ENCODE measurements around the gene ENDOG.
"Not testable (repeated sequence)": the region's sequence is repeated elsewhere in the genome, so short reads cannot be mapped to it uniquely, and the experiment has no call there.

The ENDOG gene

GRCh38 chr9:128829477-128830251, 11.4 kb downstream of the ENDOG start, which contains the start of gene SPOUT1:
Gene SPOUT1 (minus strand): TSS chr9:128829794. CDS start chr9:128829780, 14 bp downstream.
- Histone ChIP-seq H3K9ac (ENCODE audit: insufficient read length) (peak within 1 kb of the TSS; percentile 79), H3K9me3 (ENCODE audit: low read depth, low read length) (no peaks in the 10 kb centered on the region), H3K36me3 (ENCODE audit: insufficient read depth, low read length) (peaks cover 36% of the 10 kb centered on the region; the same call in 1 of the 2 replicates), H3K4me3 (peak within 1 kb of the TSS; percentile 85), H3K27ac (peak within 1 kb of the TSS; percentile 35; the same call in 1 of the 2 replicates)
- DNase-seq (ENCODE audit: low read depth, low spot score), result peak; percentile 42
- TF ChIP-seq POLR2AphosphoS5 (IDR thresholded peaks at IDR 0.05; ENCODE audit: borderline replicate concordance, low read depth, low read length), result peak; percentile 91
- TF ChIP-seq EZH2 (IDR thresholded peaks at IDR 0.05), result no peak
- TF ChIP-seq FOXP2 (optimal IDR thresholded peaks at IDR 0.05; ENCODE audit: control extremely low read depth, extremely low read length, insufficient read depth), result peak; percentile 25

GRCh38 chr9:128833696-128834095, 15.4 kb downstream of the ENDOG start:
- Histone ChIP-seq H3K9me3 (ENCODE audit: low read depth, low read length) (no peaks in the 10 kb centered on the region), H3K27ac (no peak overlapping the region)

GRCh38 chr9:128835246-128836210, 17.2 kb downstream of the ENDOG start:
- TF ChIP-seq FOXP2 (optimal IDR thresholded peaks at IDR 0.05; ENCODE audit: control extremely low read depth, extremely low read length, insufficient read depth) (no peak), POLR2AphosphoS5 (IDR thresholded peaks at IDR 0.05; ENCODE audit: borderline replicate concordance, low read depth, low read length) (no peak), EZH2 (IDR thresholded peaks at IDR 0.05) (no peak)
- H3K9ac ChIP-seq (ENCODE audit: insufficient read length), result no peak overlapping the region
- no peaks in the 10 kb centered on the region; the same call in 1 of the 2 replicates for H3K36me3 ChIP-seq (ENCODE audit: insufficient read depth, low read length)
- H3K4me3 ChIP-seq, result no peak overlapping the region
- H3K9me3 ChIP-seq (ENCODE audit: low read depth, low read length), result no peaks in the 10 kb centered on the region
- DNase-seq (ENCODE audit: low read depth, low spot score), result no peak
- no peak overlapping the region for H3K27ac ChIP-seq

More at GRCh38 chr9:128833696-128834095, 15.4 kb downstream of the ENDOG start:
- H3K36me3 ChIP-seq (ENCODE audit: insufficient read depth, low read length), result no peaks in the 10 kb centered on the region; the same call in 1 of the 2 replicates
- no peak overlapping the region for H3K4me3 ChIP-seq
- DNase-seq (ENCODE audit: low read depth, low spot score), result no peak
- no peak overlapping the region for H3K9ac ChIP-seq (ENCODE audit: insufficient read length)
- no peak for TF ChIP-seq EZH2 (IDR thresholded peaks at IDR 0.05)
- TF ChIP-seq POLR2AphosphoS5 (IDR thresholded peaks at IDR 0.05; ENCODE audit: borderline replicate concordance, low read depth, low read length), result no peak
- TF ChIP-seq FOXP2 (optimal IDR thresholded peaks at IDR 0.05; ENCODE audit: control extremely low read depth, extremely low read length, insufficient read depth), result no peak

- no peak overlapping the region for H3K4me3 ChIP-seq
- no peak for DNase-seq (ENCODE audit: low read depth, low spot score)
- no peaks in the 10 kb centered on the region; the same call in 1 of the 2 replicates for H3K36me3 ChIP-seq (ENCODE audit: insufficient read depth, low read length)
- no peak overlapping the region for H3K9ac ChIP-seq (ENCODE audit: insufficient read length)
- no peak overlapping the region for H3K27ac ChIP-seq
- TF ChIP-seq FOXP2 (optimal IDR thresholded peaks at IDR 0.05; ENCODE audit: control extremely low read depth, extremely low read length, insufficient read depth), result no peak
- TF ChIP-seq POLR2AphosphoS5 (IDR thresholded peaks at IDR 0.05; ENCODE audit: borderline replicate concordance, low read depth, low read length), result no peak
- TF ChIP-seq EZH2 (IDR thresholded peaks at IDR 0.05), result no peak
- no peaks in the 10 kb centered on the region for H3K9me3 ChIP-seq (ENCODE audit: low read depth, low read length)
Observed at GRCh38 chr9:128836509-128837145, 18.3 kb downstream of the ENDOG start.

GRCh38 chr9:128838338-128838737, 20.0 kb downstream of the ENDOG start:
- H3K9me3 ChIP-seq (ENCODE audit: low read depth, low read length), result no peaks in the 10 kb centered on the region
- H3K36me3 ChIP-seq (ENCODE audit: insufficient read depth, low read length), result no peaks in the 10 kb centered on the region; the same call in 1 of the 2 replicates
- no peak for DNase-seq (ENCODE audit: low read depth, low spot score)
- no peak overlapping the region for H3K9ac ChIP-seq (ENCODE audit: insufficient read length)
- no peak overlapping the region for H3K4me3 ChIP-seq
- H3K27ac ChIP-seq, result no peak overlapping the region
- TF ChIP-seq FOXP2 (optimal IDR thresholded peaks at IDR 0.05; ENCODE audit: control extremely low read depth, extremely low read length, insufficient read depth) (no peak), POLR2AphosphoS5 (IDR thresholded peaks at IDR 0.05; ENCODE audit: borderline replicate concordance, low read depth, low read length) (no peak), EZH2 (IDR thresholded peaks at IDR 0.05) (no peak)

GRCh38 chr9:128840524-128840923, 22.2 kb downstream of the ENDOG start:
- Histone ChIP-seq H3K9ac (ENCODE audit: insufficient read length) (no peak overlapping the region), H3K4me3 (no peak overlapping the region), H3K36me3 (ENCODE audit: insufficient read depth, low read length) (no peaks in the 10 kb centered on the region), H3K27ac (no peak overlapping the region), H3K9me3 (ENCODE audit: low read depth, low read length) (no peaks in the 10 kb centered on the region)
- no peak for DNase-seq (ENCODE audit: low read depth, low spot score)
- TF ChIP-seq EZH2 (IDR thresholded peaks at IDR 0.05) (no peak), FOXP2 (optimal IDR thresholded peaks at IDR 0.05; ENCODE audit: control extremely low read depth, extremely low read length, insufficient read depth) (no peak)

GRCh38 chr9:128841694-128842492, 23.6 kb downstream of the ENDOG start:
- TF ChIP-seq POLR2AphosphoS5 (IDR thresholded peaks at IDR 0.05; ENCODE audit: borderline replicate concordance, low read depth, low read length) (no peak), EZH2 (IDR thresholded peaks at IDR 0.05) (no peak), FOXP2 (optimal IDR thresholded peaks at IDR 0.05; ENCODE audit: control extremely low read depth, extremely low read length, insufficient read depth) (no peak)
- Histone ChIP-seq H3K27ac (no peak overlapping the region), H3K9me3 (ENCODE audit: low read depth, low read length) (no peaks in the 10 kb centered on the region), H3K4me3 (no peak overlapping the region), H3K36me3 (ENCODE audit: insufficient read depth, low read length) (no peaks in the 10 kb centered on the region), H3K9ac (ENCODE audit: insufficient read length) (no peak overlapping the region)
- no peak for DNase-seq (ENCODE audit: low read depth, low spot score)

- not testable (repeated sequence) for H3K4me3 ChIP-seq; H3K36me3 ChIP-seq (ENCODE audit: insufficient read depth, low read length); H3K9ac ChIP-seq (ENCODE audit: insufficient read length); DNase-seq (ENCODE audit: low read depth, low spot score); H3K9me3 ChIP-seq (ENCODE audit: low read depth, low read length); H3K27ac ChIP-seq
Observed at GRCh38 chr9:128843171-128843570, 24.9 kb downstream of the ENDOG start.
